C4-2B (cell line): Measurements from ENCODE around the gene OXSR1.

Experiments used
- CTCF ChIP-seq: fragments of 450-650 bp; conservative IDR thresholded peaks from 2 replicates; pipeline ENCODE4 v1.5.1; 2017; ENCODE audit warnings: mild to moderate bottlenecking
- ZFX ChIP-seq: fragments of 450-650 bp; IDR thresholded peaks from 2 replicates; pipeline ENCODE4 v1.6.1; 2017

- TF ChIP-seq CTCF, result no peak
- no peak for TF ChIP-seq ZFX
Observed at GRCh38 chr3:38250198-38250597, 84.9 kb downstream of the OXSR1 start.
